Measurements from ENCODE around the gene DDX6.
"Not testable (repeated sequence)": the region's sequence is repeated elsewhere in the genome, so short reads cannot be mapped to it uniquely, and the experiment has no call there.

The DDX6 gene, protein sequence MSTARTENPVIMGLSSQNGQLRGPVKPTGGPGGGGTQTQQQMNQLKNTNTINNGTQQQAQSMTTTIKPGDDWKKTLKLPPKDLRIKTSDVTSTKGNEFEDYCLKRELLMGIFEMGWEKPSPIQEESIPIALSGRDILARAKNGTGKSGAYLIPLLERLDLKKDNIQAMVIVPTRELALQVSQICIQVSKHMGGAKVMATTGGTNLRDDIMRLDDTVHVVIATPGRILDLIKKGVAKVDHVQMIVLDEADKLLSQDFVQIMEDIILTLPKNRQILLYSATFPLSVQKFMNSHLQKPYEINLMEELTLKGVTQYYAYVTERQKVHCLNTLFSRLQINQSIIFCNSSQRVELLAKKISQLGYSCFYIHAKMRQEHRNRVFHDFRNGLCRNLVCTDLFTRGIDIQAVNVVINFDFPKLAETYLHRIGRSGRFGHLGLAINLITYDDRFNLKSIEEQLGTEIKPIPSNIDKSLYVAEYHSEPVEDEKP

DNA sequence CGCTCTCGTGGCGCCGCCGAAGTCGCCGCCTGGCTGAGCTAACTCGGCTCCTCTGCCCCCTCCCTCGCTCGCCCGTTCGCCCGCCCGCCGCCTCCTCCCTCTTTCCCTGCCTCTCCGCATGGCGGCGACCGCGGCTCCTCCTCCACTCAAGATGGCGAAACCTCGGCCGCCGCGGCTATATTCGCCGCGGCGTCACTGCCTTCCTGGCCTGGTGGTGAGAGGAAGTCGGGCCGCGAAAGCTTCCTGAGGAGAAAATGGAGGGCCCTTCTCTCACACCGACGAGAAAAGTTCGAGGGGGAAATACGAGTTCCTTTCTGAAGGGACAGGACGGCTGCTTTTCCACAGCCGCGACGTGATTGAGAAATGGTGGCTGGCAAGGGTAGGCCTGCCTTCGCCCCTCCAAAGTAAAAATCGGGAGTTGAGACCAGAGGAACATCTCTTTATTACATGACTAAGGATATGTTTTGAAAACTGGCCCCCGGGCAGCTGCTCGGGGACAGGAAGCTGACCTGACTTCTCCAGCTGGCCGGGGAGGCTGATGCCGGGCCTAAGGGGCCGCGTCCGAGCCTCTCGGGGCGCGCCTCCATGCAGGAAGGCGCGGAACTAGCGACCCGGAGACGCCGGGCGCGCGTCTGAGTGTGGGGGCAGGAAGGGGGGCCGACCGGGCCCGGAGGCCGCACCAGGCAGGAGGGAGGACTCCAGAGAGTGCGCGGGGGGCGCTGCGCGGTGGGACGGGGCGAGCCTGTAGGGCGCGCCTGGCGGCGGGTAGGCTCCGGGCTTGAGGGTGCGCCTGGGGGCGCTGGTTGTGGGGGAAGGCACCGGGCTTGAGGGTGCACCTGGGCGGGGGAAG, at the start of gene DDX6:
Gene DDX6, minus strand, starts transcription at position 54 of the 850 bp plus-strand sequence. CDS start 4,913 bp downstream, outside the sequence.
- peak; percentile 74 to 86 for DNase-seq (ENCODE audit: low read depth in 2 of 2)

- no peak for DNase-seq (ENCODE audit: low read depth in 2 of 2)
Observed at GRCh38 chr11:118838905-118839553, 48.1 kb upstream of the DDX6 start.

GRCh38 chr11:118837868-118838267, 46.9 kb upstream of the DDX6 start:
- no peak for DNase-seq (ENCODE audit: low read depth in 2 of 2)

- DNase-seq (ENCODE audit: low read depth in 2 of 2), result no peak
Observed at GRCh38 chr11:118834427-118835028, 43.6 kb upstream of the DDX6 start.

GRCh38 chr11:118827118-118827517, 36.2 kb upstream of the DDX6 start:
- no peak for DNase-seq (ENCODE audit: low read depth in 2 of 2)

GRCh38 chr11:118822936-118823510, 32.1 kb upstream of the DDX6 start:
- not testable (repeated sequence) for DNase-seq (ENCODE audit: low read depth in 2 of 2)

DNA sequence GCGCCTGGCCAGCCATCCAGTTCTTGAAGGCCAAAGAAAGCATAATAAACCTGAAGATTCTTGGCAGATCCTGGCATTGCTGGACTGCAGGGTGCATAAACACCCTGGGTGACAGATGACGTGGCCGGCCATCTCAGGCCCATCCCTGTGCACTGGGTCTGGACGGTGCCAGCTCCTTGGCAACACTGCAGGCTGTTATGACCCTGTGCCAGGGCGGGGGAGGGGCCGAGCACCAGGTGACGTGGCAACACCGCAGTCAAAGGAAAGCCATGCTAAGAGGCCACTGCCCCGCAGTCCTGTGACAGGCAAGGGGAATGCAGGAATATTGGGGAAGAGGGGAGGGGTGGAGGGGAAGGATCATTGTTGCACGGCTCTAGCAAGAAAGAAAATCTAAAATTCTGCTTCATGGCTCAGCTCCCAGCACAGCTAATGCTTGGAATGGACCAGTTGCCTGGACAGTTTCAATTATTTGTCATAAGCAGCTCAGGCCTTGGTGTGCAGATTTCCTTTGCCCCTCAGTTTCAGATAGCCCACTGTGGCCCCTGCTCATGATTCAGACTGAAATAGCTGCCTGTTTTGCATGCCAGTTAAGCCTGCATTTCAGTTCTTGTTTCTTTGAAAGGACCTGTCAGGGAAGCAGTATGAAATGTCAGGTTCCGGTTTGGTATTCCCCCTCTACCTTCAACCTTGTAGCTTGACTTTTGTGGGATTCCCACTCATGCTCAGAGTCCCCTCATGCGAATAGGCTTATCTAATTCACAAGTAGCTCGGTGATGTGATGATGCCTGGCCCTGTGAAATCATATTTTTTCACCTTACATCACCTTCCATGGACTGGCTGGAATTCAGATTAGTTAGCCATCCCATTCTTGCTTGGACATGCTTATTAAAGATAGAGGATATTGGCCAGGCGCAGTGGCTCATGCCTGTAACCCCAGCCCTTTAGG, 29.7 kb upstream of the DDX6 start:
- no peak for DNase-seq (ENCODE audit: low read depth in 2 of 2)

DNA sequence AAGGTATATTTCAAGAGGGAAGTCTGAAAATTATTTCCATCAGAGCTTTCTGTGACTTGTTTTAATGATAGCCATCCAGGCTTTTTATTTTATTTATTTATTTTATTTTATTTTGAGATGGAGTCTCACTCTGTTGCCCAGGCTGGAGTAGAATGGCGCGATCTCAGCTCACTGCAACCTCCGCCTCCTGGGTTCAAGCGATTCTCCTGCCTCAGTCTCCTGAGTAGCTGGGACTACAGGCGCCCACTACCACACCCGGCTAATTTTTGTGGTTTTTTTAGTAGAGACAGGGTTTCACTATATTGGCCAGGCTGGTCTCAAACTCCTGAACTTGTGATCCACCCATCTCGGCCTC, 29.0 kb upstream of the DDX6 start:
- DNase-seq (ENCODE audit: low read depth in 2 of 2), result not testable (repeated sequence)

DNA sequence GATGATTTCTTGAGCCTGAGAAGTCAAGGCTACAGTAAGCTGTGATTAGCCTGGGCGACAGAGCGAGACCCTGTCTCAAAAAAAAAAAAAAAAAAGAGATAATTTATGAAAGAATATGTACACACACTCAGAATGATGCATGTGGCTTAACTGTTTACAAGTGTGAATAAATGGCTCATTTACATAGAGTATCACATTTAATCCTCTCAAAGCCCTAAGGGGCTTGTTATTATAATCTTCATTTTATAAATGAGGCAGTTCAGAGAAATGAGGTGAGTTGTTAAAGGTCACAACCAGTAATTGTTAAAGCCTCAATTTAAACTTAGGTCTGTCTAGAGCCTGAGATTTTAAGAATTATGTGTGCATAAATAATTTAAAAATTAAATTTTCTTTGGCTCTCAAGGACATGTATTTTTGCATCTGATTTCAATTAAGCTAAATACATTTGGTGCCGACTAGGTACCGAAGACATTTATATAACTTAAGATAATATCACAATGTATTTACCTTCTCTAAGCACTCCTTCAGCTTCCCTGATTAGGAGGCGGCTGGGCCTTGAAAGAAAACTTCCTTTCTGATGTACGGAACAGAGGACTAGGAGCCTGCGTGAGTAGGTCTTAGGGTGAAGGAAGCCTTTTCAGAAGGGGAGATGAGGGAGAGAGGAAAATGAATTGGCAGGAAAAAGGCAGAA, 28.5 kb upstream of the DDX6 start:
- no peak for DNase-seq (ENCODE audit: low read depth in 2 of 2)

- no peak for DNase-seq (ENCODE audit: low read depth in 2 of 2)
Observed at GRCh38 chr11:118818130-118818529, 27.2 kb upstream of the DDX6 start.

GRCh38 chr11:118813551-118813950, 22.6 kb upstream of the DDX6 start:
- no peak for DNase-seq (ENCODE audit: low read depth in 2 of 2)

DNA sequence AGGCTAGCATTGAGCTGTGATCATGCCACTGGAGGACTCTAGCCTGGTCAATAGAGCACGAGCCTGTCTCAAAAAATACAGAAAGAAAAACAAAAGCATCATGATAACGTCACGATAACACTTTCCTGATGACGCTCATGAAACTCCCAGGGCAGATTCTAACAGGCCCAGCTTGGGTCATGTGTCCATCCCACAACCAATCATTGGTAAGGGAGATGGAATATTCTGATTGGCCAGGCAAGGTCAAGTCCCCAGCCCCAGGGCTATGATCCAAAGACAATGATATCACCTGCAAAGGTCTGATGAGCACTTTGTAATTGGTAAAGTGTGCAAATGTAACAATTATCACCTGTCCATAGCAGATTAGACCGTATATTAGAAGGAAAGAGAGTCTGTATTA, 21.5 kb upstream of the DDX6 start:
- DNase-seq (ENCODE audit: low read depth in 2 of 2), result no peak

DNA sequence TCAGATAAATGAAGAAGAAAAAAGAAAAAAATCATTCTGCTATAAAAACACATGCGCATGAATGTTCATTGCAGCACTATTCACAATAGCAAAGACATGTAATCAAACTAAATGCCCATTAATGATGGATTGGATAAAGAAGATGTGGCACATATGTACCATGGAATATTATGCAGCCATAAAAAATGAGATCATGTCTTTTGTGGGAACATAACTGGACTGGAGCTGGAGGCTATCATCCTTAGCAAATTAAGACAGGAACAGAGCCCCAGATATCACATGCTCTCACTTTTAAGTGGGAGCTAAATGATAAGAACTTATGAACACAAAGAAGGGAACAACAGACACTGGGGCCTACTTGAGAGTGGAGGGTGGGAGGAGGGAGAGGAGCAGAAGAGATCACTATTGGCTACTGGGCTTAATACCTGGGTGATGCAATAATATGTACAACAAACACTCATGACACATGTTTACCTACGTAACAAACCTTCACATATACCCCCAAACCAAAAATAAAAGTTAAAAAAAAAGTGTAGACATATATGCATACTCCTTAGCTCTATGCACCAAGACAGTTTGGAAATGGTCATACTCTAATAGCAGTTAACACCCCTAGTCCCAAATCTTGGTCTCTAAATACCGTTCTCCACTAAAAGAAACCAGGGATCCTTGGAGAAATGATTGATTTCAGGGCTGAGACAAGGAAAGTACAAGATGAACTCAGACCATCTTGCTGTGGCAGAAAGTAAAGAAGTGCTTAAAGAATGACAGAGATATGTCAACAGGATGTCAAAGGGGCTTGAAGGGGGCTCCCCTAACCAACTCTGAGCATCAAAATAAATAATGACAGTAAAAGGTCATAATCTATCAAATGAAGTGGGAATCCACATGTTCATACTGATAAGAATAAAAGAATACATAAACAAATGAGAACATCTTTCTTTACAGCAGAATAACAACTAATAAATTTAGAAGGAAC, 17.1 kb upstream of the DDX6 start:
- DNase-seq (ENCODE audit: low read depth in 2 of 2), result no peak

DNA sequence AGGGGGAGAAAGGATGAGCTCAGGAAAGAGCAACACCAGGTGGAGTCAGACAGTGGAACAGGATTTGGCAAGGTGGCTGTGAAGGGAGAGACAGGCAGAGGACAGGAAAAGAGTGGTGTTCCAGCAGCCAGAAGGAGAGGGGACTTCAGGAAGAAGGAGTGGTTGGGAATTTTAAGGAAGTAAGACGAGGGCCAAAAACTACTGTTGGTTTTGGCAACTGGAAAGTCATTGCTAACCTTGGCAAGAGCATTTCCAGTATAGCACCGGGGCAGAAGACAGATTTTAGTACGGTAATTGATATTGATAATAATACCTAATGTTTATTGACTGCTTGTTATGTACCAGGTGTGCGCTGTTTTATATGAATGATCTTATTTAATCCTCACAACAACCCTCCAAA, 15.4 kb upstream of the DDX6 start:
- no peak for DNase-seq (ENCODE audit: low read depth in 2 of 2)

GRCh38 chr11:118804094-118804493, 13.1 kb upstream of the DDX6 start:
- DNase-seq (ENCODE audit: low read depth in 2 of 2), result no peak

DNA sequence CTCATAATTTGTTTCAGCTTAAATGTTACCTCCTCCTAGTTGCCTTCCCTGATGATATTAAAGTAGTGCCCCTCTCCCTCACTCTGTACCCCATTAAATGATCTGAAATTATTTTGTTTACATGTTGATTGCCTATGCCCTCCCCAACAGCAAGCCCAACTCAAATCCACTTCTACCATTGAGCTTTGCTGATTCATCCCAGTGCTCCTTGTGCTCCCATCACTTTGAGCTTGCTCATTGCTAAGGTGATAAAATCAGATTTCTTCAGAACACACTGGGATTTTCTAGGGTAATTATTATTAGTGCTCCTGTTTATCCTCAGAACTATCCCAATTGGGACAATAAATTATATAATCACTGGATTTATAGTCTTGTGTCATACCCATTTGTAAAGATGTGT, 8.4 kb upstream of the DDX6 start:
- DNase-seq (ENCODE audit: low read depth in 2 of 2), result no peak

DNA sequence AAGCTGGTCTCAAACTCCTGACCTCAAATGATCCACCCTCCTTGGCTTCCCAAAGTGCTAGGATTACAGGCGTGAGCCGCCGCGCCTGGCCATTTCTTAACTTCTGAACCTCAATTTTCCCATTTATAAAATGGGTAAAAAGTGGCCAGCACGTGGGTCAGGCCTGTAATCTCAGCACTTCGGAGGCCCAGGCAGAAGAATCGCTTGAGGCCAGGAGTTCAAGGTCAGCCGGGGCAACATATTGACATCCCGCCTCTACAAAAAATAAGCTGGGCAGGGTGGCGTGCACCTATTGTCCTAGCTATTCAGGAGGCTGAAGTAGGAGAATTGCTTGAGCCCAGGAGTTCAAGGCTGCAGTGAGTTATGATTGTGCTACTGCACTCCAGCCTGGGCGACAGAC, 6.5 kb upstream of the DDX6 start:
- DNase-seq (ENCODE audit: low read depth in 2 of 2), result no peak

DNA sequence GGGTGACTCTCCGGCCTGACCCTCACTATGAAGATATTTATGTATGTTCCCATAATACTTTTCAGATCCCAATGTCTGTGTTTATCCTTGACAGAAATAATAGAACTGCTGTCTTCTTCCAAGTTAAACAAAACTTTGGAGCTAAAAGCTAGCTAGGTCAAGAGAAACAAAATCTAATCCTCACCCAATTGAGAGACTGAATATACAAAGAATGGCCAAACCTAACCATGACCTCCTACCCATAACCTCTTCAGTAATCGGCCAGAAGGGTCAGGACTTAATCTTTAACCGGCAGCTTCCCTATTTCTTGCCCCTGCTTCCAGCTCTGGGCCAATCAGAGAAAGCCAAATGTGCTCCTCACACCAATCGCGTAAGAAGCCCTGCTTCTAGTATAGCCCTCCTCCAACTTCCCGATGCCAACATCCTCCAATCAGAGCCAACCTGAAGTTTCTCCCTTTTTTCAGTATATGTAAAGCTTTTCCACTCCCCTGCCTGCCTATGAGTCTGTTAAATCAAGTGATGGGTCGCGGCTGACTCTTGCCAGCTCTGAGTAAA, 1.7 kb upstream of the DDX6 start:
- peak; percentile 48 to 52 for DNase-seq (ENCODE audit: low read depth in 2 of 2)

Measured in stimulated activated CD8-positive, alpha-beta memory T cell treated with anti-CD3 and anti-CD28 coated beads, Interleukin-7, amount 100 ng/mL, for 4 hours (primary cell).